ENCODE measurements around the gene ATF6B. TPM values are rescaled to one million over a fixed set of nuclear protein-coding genes. Genes with fewer than 3 reads are reported as not detected.
A peak's percentile ranks its signal among the peaks of the same experiment; 100 is the strongest.

The ATF6B gene
- total and polyA plus RNA-seq, 2 of the 13 experiments (the other 11 are each of a cell fraction or from before 2014, with no cell fraction given) = 18.1 to 44.0 TPM

- TF ChIP-seq PTBP1 (IDR thresholded peaks at IDR 0.05; ENCODE audit: low read depth, low read length, poor library complexity, severe bottlenecking) = peak; percentile 70
- TF ChIP-seq ZNF510 (CRISPR knock-in tag; IDR thresholded peaks at IDR 0.05; ENCODE audit: low read depth) = peak; percentile 64; the same call in 1 of the 2 replicates
- peak; percentile 92 for TF ChIP-seq SP4 (CRISPR knock-in tag; IDR thresholded peaks at IDR 0.05)
- no peak for TF ChIP-seq TIGD3 (CRISPR knock-in tag; IDR thresholded peaks at IDR 0.05; ENCODE audit: borderline replicate concordance)
- peak; percentile 65 for TF ChIP-seq HCFC1 (IDR thresholded peaks at IDR 0.05; ENCODE audit: low read depth, low read length)
- TF ChIP-seq, protein P1, sequence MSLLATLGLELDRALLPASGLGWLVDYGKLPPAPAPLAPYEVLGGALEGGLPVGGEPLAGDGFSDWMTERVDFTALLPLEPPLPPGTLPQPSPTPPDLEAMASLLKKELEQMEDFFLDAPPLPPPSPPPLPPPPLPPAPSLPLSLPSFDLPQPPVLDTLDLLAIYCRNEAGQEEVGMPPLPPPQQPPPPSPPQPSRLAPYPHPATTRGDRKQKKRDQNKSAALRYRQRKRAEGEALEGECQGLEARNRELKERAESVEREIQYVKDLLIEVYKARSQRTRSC (CRISPR knock-in tag; IDR thresholded peaks at IDR 0.05; ENCODE audit: low read depth) = no peak
- no peak; the same call in 1 of the 2 replicates for TF ChIP-seq ETV6 (CRISPR knock-in tag; conservative IDR thresholded peaks at IDR 0.05)
- TF ChIP-seq HOXD1 (CRISPR knock-in tag; IDR thresholded peaks at IDR 0.05) = no peak
- no peak for TF ChIP-seq CCAR2 (optimal IDR thresholded peaks at IDR 0.05; ENCODE audit: low read depth, low read length)
- TF ChIP-seq, protein P2, sequence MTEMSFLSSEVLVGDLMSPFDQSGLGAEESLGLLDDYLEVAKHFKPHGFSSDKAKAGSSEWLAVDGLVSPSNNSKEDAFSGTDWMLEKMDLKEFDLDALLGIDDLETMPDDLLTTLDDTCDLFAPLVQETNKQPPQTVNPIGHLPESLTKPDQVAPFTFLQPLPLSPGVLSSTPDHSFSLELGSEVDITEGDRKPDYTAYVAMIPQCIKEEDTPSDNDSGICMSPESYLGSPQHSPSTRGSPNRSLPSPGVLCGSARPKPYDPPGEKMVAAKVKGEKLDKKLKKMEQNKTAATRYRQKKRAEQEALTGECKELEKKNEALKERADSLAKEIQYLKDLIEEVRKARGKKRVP (CRISPR knock-in tag; IDR thresholded peaks at IDR 0.05) = peak in 1 of 2 experiments; percentile 40; a peak in 1 of 4 replicates
- TF ChIP-seq TSC22D2 (CRISPR knock-in tag; IDR thresholded peaks at IDR 0.05; ENCODE audit: borderline replicate concordance) = peak; percentile 85; the same call in 1 of the 2 replicates
- TF ChIP-seq KLF12 (CRISPR knock-in tag; IDR thresholded peaks at IDR 0.05; ENCODE audit: borderline replicate concordance) = no peak
- TF ChIP-seq, protein P3, sequence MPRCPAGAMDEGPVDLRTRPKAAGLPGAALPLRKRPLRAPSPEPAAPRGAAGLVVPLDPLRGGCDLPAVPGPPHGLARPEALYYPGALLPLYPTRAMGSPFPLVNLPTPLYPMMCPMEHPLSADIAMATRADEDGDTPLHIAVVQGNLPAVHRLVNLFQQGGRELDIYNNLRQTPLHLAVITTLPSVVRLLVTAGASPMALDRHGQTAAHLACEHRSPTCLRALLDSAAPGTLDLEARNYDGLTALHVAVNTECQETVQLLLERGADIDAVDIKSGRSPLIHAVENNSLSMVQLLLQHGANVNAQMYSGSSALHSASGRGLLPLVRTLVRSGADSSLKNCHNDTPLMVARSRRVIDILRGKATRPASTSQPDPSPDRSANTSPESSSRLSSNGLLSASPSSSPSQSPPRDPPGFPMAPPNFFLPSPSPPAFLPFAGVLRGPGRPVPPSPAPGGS (CRISPR knock-in tag; IDR thresholded peaks at IDR 0.05) = peak; percentile 41; the same call in 1 of the 2 replicates
- TF ChIP-seq ZNF768 (CRISPR knock-in tag; IDR thresholded peaks at IDR 0.05) = no peak
- peak; percentile 89 for TF ChIP-seq ASH2L (IDR thresholded peaks at IDR 0.05; ENCODE audit: insufficient read length, low read depth, low read length)
- TF ChIP-seq, protein P4, sequence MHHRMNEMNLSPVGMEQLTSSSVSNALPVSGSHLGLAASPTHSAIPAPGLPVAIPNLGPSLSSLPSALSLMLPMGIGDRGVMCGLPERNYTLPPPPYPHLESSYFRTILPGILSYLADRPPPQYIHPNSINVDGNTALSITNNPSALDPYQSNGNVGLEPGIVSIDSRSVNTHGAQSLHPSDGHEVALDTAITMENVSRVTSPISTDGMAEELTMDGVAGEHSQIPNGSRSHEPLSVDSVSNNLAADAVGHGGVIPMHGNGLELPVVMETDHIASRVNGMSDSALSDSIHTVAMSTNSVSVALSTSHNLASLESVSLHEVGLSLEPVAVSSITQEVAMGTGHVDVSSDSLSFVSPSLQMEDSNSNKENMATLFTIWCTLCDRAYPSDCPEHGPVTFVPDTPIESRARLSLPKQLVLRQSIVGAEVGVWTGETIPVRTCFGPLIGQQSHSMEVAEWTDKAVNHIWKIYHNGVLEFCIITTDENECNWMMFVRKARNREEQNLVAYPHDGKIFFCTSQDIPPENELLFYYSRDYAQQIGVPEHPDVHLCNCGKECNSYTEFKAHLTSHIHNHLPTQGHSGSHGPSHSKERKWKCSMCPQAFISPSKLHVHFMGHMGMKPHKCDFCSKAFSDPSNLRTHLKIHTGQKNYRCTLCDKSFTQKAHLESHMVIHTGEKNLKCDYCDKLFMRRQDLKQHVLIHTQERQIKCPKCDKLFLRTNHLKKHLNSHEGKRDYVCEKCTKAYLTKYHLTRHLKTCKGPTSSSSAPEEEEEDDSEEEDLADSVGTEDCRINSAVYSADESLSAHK (CRISPR knock-in tag; IDR thresholded peaks at IDR 0.05; ENCODE audit: borderline replicate concordance) = no peak
- TF ChIP-seq SIX4 (CRISPR knock-in tag; IDR thresholded peaks at IDR 0.05) = peak; percentile 38; the same call in 1 of the 2 replicates
- TF ChIP-seq TP53 (CRISPR knock-in tag; conservative IDR thresholded peaks at IDR 0.05) = no peak
- peak; percentile 85 for TF ChIP-seq CREM (IDR thresholded peaks at IDR 0.05)
- TF ChIP-seq CREM (CRISPR knock-in tag; IDR thresholded peaks at IDR 0.05) = no peak
- TF ChIP-seq SNAPC2 (CRISPR knock-in tag; IDR thresholded peaks at IDR 0.05) = peak; percentile 82
- TF ChIP-seq CC2D1A (CRISPR knock-in tag; IDR thresholded peaks at IDR 0.05) = no peak
Observed at GRCh38 chr6:32127717-32128592, at the start of gene ATF6B (continued).

Measured in HepG2 (cell line).